Measurements from ENCODE around the gene DOCK2.
"Not testable (repeated sequence)": the region's sequence is repeated elsewhere in the genome, so short reads cannot be mapped to it uniquely, and the experiment has no call there.

DOCK2 gene

GRCh38 chr5:169721771-169722170, 84.7 kb downstream of the DOCK2 start:
- DNase-seq = no peak

- DNase-seq = no peak
Observed at GRCh38 chr5:169723103-169723831, 86.2 kb downstream of the DOCK2 start.

GRCh38 chr5:169724303-169725087, 87.4 kb downstream of the DOCK2 start:
- no peak for DNase-seq

GRCh38 chr5:169725665-169726064, 88.6 kb downstream of the DOCK2 start:
- not testable (repeated sequence) for DNase-seq

- no peak for DNase-seq
Observed at GRCh38 chr5:169728418-169728817, 91.3 kb downstream of the DOCK2 start.

- DNase-seq = no peak
Observed at GRCh38 chr5:169731221-169731620, 94.1 kb downstream of the DOCK2 start.

GRCh38 chr5:169732841-169733240, 95.8 kb downstream of the DOCK2 start:
- no peak for DNase-seq

GRCh38 chr5:169735913-169736312, 98.8 kb downstream of the DOCK2 start:
- DNase-seq = no peak

- no peak for DNase-seq
Observed at GRCh38 chr5:169736653-169737052, 99.6 kb downstream of the DOCK2 start.

GRCh38 chr5:169740435-169740834, 103.4 kb downstream of the DOCK2 start:
- DNase-seq = no peak

GRCh38 chr5:169742771-169743296, 105.8 kb downstream of the DOCK2 start:
- no peak for DNase-seq

- no peak for DNase-seq
Observed at GRCh38 chr5:169744336-169744735, 107.3 kb downstream of the DOCK2 start.

- no peak for DNase-seq
Observed at GRCh38 chr5:169745441-169746146, 108.5 kb downstream of the DOCK2 start.

- DNase-seq = no peak
Observed at GRCh38 chr5:169746147-169746694, 109.1 kb downstream of the DOCK2 start.

- no peak for DNase-seq
Observed at GRCh38 chr5:169748174-169748573, 111.1 kb downstream of the DOCK2 start.

GRCh38 chr5:169749295-169749694, 112.2 kb downstream of the DOCK2 start:
- no peak for DNase-seq

GRCh38 chr5:169751490-169751889, 114.4 kb downstream of the DOCK2 start:
- DNase-seq = no peak

- DNase-seq = not testable (repeated sequence)
Observed at GRCh38 chr5:169752566-169752965, 115.5 kb downstream of the DOCK2 start.

GRCh38 chr5:169753795-169754194, 116.7 kb downstream of the DOCK2 start:
- DNase-seq = no peak

- no peak for DNase-seq
Observed at GRCh38 chr5:169754737-169755136, 117.7 kb downstream of the DOCK2 start.

- DNase-seq = no peak
Observed at GRCh38 chr5:169756071-169756765, 119.1 kb downstream of the DOCK2 start.

- no peak for DNase-seq
Observed at GRCh38 chr5:169757016-169757415, 119.9 kb downstream of the DOCK2 start.

All from hippocampal formation (tissue), 2 donors.